NCI-H1105 treated with DMSO at 0.1 percent for 48 hours (cell line): ENCODE results near the gene C1QTNF1.

Experiments used
- DNase-seq: peaks from one replicate; lab custom pipeline; 2025; lab: John Stamatoyannopoulos, UW

Gene C1QTNF1

GRCh38 chr17:79093270-79093669 is 69.3 kb downstream of the C1QTNF1 start:
- no peak for DNase-seq

- DNase-seq = no peak
Measured at GRCh38 chr17:79094261-79094660, 70.3 kb downstream of the C1QTNF1 start.

- no peak for DNase-seq
Measured at GRCh38 chr17:79095345-79096055, 71.5 kb downstream of the C1QTNF1 start.

- DNase-seq = no peak
Measured at GRCh38 chr17:79096477-79096876, 72.5 kb downstream of the C1QTNF1 start.

- DNase-seq = no peak
Measured at GRCh38 chr17:79097226-79098055, 73.5 kb downstream of the C1QTNF1 start.

- no peak for DNase-seq
Measured at GRCh38 chr17:79098282-79098867, 74.4 kb downstream of the C1QTNF1 start.
